Fibroblast of peridontal ligament (primary cell): Measurements from ENCODE around the gene LTA.

Source experiments
- DNase-seq: peaks from one replicate; pipeline ENCODE4 v3.0.0-alpha.2; 2010; ENCODE audit errors: extremely low read depth

LTA gene

DNA sequence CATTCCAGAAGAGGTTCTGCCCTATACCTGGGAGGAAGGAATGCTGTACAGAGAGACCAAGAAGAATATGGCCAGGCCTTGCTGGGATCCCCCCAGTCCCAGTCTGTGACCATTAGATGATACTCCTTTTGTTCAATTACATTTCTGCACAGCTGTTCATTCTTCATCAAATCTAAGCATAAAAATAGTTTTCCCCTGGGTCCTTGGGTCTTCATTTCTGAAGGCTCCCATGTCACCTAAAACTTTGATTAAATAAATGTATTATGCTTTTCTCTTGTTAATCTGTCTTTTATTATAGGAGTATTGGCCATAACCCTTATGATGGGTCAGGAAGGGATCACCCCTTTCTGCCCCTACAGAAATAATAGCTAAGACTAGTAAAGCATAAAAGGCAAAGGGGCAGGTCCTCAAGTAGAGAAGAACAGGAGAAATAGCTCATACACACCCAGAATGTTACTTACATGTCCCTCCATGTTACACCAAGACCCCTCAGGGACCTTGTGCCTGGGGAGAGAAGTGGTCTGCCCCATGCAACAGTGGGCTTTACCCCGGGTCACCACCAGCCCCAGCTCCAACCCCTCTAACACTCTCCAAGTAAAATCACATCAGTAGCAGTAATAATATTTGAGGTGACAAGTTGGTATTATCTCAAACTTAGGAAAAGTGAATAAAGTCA lies 2.1 kb upstream of the LTA start:
- DNase-seq = no peak

GRCh38 chr6:31573239-31574105 lies 1.4 kb downstream of the LTA start:
- no peak for DNase-seq

DNA sequence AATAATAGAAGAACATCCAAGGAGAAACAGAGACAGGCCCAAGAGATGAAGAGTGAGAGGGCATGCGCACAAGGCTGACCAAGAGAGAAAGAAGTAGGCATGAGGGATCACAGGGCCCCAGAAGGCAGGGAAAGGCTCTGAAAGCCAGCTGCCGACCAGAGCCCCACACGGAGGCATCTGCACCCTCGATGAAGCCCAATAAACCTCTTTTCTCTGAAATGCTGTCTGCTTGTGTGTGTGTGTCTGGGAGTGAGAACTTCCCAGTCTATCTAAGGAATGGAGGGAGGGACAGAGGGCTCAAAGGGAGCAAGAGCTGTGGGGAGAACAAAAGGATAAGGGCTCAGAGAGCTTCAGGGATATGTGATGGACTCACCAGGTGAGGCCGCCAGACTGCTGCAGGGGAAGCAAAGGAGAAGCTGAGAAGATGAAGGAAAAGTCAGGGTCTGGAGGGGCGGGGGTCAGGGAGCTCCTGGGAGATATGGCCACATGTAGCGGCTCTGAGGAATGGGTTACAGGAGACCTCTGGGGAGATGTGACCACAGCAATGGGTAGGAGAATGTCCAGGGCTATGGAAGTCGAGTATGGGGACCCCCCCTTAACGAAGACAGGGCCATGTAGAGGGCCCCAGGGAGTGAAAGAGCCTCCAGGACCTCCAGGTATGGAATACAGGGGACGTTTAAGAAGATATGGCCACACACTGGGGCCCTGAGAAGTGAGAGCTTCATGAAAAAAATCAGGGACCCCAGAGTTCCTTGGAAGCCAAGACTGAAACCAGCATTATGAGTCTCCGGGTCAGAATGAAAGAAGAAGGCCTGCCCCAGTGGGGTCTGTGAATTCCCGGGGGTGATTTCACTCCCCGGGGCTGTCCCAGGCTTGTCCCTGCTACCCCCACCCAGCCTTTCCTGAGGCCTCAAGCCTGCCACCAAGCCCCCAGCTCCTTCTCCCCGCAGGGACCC lies 2.3 kb downstream of the LTA start:
- no peak for DNase-seq

GRCh38 chr6:31575335-31575901 lies 3.3 kb downstream of the LTA start, which contains the start of gene TNF:
Gene TNF, plus strand, starts transcription at chr6:31575565. Its CDS starts 177 bp downstream, at chr6:31575742.
- DNase-seq = no peak

DNA sequence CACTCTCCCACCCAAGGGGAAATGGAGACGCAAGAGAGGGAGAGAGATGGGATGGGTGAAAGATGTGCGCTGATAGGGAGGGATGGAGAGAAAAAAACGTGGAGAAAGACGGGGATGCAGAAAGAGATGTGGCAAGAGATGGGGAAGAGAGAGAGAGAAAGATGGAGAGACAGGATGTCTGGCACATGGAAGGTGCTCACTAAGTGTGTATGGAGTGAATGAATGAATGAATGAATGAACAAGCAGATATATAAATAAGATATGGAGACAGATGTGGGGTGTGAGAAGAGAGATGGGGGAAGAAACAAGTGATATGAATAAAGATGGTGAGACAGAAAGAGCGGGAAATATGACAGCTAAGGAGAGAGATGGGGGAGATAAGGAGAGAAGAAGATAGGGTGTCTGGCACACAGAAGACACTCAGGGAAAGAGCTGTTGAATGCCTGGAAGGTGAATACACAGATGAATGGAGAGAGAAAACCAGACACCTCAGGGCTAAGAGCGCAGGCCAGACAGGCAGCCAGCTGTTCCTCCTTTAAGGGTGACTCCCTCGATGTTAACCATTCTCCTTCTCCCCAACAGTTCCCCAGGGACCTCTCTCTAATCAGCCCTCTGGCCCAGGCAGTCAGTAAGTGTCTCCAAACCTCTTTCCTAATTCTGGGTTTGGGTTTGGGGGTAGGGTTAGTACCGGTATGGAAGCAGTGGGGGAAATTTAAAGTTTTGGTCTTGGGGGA lies 4.0 kb downstream of the LTA start:
- DNase-seq = no peak

DNA sequence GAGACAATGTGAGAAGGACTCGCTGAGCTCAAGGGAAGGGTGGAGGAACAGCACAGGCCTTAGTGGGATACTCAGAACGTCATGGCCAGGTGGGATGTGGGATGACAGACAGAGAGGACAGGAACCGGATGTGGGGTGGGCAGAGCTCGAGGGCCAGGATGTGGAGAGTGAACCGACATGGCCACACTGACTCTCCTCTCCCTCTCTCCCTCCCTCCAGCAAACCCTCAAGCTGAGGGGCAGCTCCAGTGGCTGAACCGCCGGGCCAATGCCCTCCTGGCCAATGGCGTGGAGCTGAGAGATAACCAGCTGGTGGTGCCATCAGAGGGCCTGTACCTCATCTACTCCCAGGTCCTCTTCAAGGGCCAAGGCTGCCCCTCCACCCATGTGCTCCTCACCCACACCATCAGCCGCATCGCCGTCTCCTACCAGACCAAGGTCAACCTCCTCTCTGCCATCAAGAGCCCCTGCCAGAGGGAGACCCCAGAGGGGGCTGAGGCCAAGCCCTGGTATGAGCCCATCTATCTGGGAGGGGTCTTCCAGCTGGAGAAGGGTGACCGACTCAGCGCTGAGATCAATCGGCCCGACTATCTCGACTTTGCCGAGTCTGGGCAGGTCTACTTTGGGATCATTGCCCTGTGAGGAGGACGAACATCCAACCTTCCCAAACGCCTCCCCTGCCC lies 4.9 kb downstream of the LTA start:
- DNase-seq = no peak

- DNase-seq = no peak
Measured at GRCh38 chr6:31577579-31577966, 5.5 kb downstream of the LTA start.

GRCh38 chr6:31578184-31579118 lies 6.4 kb downstream of the LTA start:
- DNase-seq = no peak

DNA sequence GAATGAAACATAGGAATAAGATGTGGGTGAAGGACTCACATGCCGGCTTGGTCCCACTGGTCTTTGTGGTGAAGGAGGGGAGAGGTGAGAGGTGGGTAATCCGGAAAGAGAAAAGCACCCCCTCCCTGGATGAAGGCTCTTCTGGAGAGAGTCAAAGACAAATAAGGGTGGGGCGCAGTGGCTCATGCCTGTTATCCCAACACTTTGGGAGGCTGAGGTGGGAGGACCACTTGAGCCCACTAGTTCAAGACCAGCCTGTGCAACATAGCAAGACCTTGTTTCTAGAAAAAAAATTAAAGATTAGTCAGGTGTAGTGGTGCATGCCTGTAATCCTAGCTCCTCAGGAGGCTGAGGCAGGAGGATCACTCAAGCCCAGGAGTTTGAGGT lies 7.0 kb downstream of the LTA start:
- no peak for DNase-seq

- no peak for DNase-seq
Measured at GRCh38 chr6:31579546-31580437, 7.7 kb downstream of the LTA start.

DNA sequence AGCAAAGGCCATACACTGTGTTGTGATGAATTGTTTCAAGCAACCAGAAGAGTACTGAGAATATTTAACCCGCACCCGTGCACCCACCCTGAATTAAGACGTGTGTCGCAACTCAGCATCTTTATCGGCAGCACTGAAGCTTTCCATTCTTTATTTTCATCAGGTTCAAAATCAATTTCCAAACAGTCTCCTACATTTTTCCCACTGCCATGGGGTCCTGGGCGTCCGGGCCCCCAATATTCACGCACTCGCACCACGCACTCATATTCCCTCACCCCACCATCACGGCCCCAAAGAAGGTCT lies 8.3 kb downstream of the LTA start:
- DNase-seq = no peak

GRCh38 chr6:31580807-31581433 lies 8.8 kb downstream of the LTA start:
- DNase-seq = peak; percentile 63

- DNase-seq = peak; percentile 6
Measured at GRCh38 chr6:31581434-31582229, 9.5 kb downstream of the LTA start.

DNA sequence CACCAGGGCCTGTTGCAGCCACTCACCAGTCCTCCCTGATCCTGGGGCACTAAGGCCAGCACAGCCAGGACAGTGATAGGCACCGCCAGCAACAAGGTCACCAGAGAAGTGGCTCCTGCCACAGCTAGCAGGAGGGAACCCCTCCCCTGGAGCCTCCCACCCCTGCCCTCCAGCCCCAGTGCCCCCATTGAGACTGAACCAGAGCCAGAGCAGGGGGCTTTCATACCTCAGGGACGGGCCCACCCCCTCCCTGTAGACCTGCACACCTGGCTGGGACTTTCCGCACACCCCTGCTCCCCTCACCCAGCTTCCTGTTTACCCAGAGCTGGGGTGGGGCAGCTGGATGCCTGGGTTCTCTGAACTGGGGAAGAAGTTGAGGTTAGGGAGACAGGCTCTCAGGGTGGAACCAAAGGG lies 10.1 kb downstream of the LTA start, which contains the start of gene LTB:
LTB (minus strand) TSS at position 195 of the 414 bp plus-strand sequence; CDS start at position 188, 7 bp downstream.
- no peak for DNase-seq

DNA sequence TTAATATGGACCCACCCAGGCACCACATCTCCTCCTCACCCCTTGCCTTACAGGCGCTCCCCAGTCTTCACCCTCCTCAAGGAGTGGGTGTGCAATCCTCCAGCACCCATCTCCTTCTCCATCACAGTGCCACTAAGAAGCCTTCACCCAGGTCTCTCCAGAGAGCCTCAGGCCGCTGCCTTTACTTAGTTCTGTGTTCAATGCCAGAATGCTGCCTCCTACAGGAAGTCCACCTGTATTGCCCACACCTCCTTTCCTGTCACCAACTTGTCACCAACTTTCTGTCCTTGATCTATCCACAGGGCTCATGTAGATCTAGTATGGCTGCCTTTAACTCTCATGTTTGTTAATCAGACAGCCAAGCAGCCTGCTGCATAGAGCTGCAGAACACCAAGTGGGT lies 13.4 kb downstream of the LTA start:
- no peak for DNase-seq

DNA sequence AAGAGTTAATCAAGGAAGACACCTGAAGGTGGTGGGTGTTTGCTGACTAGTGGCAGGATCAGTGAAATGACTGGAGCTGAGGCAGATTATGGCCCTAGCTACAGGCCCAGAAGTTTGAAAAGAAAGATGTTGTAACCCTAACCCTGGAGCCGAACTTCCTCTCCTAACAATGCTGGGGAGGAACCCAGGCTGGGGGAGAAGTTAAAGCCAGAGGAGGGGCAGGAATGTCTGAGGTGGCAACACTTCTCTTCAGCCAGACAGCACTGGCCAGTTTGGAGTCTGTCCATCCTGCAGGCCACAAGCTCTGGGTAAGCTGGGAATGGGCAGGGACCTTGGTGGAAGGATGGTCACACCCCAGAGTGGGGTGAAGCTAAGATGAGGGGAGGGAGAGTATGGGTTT lies 13.9 kb downstream of the LTA start, which contains the start of gene LST1:
LST1 (plus strand) TSS at position 270 of the 400 bp plus-strand sequence. CDS start 1,023 bp downstream, outside the sequence.
- DNase-seq = no peak
